GM12878 (cell line): ENCODE data around the gene RECQL5. TPM values are rescaled to one million over a fixed set of nuclear protein-coding genes. Genes with fewer than 3 reads are reported as not detected.

Experiments
- ATAC-seq: fragments of 200-7000 bp; cut with Tn5 transposase; 3 replicates; pipeline ENCODE4 v1.9.1; 2020; ENCODE audit warnings: mild to moderate bottlenecking, moderate library complexity
- BruUV-seq: library from RNA; stranded (reverse); fragments of 400-500 nt; replicated peaks from 2 replicates; lab custom pipeline; 2021; lab: Mats Ljungman, UMichigan
- CTCF ChIA-PET: fragments of 300-600 bp; sonication (Branson Sonifier 250); formaldehyde crosslinking; extraction: SDS; loops from one replicate; lab custom pipeline; 2021; ENCODE audit warnings: inconsistent platforms; lab: Yijun Ruan, JAX
- POLR2A ChIA-PET: fragments of 350-600 bp; formaldehyde crosslinking; extraction: SDS; loops from one replicate; lab custom pipeline; 2021; ENCODE audit warnings: inconsistent platforms; lab: Charles Lee
- RAD21 ChIA-PET: fragments of 300-600 bp; sonication (Branson Sonifier 250); formaldehyde crosslinking; loops from one replicate; lab custom pipeline; 2023; ENCODE audit warnings: antibody characterized with exemption; ENCODE audit not compliant: unreplicated experiment; lab: Charles Lee
- SMC1A ChIA-PET: fragments of 300-600 bp; sonication (Branson Sonifier 250); formaldehyde crosslinking; loops from one replicate; lab custom pipeline; 2023; ENCODE audit not compliant: unreplicated experiment, uncharacterized antibody; lab: Charles Lee
- DNase-seq: peaks from one replicate; pipeline ENCODE4 v3.0.0-alpha.2; 2011; ENCODE audit warnings: low read depth, low spot score
- FAIRE-seq: peaks from 3 replicates; lab custom pipeline; 2011; peaks lifted over from hg19 to GRCh38; lab: Jason Lieb, UNC
- H2AFZ ChIP-seq: 2 replicates; pipeline ENCODE4 v1.6.0; 2011; ENCODE audit warnings: low read depth, low read length, control low read depth; ENCODE audit not compliant: control insufficient read depth
- H3K27ac ChIP-seq: 2 replicates; pipeline ENCODE4 v1.5.1; 2011; ENCODE audit warnings: control low read depth; ENCODE audit not compliant: control insufficient read depth, insufficient read depth
- H3K27me3 ChIP-seq, 2 experiments: replicated peaks in 1 of 2; 2 replicates each; pipeline versions ENCODE4 v1.6.0 to v1.6.1; 2011; ENCODE audit warnings: low read length in 1 of 2; ENCODE audit not compliant: control insufficient read depth in 2 of 2, insufficient read depth in 2 of 2
- H3K36me3 ChIP-seq, 2 experiments: 2 replicates each; pipeline ENCODE4 v1.5.1; 2011; ENCODE audit warnings: low read length in 1 of 2; ENCODE audit not compliant: control insufficient read depth in 2 of 2, insufficient read depth in 2 of 2
- H3K4me1 ChIP-seq: 2 replicates; pipeline ENCODE4 v1.6.1; 2011; ENCODE audit warnings: mild to moderate bottlenecking, low read length, moderate library complexity, mixed read lengths; ENCODE audit not compliant: control insufficient read depth, insufficient read depth
- H3K4me2 ChIP-seq: 2 replicates; pipeline ENCODE4 v1.6.0; 2011; ENCODE audit warnings: control low read depth; ENCODE audit not compliant: control insufficient read depth, insufficient read depth
- H3K4me3 ChIP-seq: fragments of 200-600 bp; sonication (generic); 2 replicates; pipeline ENCODE4 v1.5.1; 2016
- H3K79me2 ChIP-seq: 2 replicates; pipeline ENCODE4 v1.6.0; 2011; ENCODE audit warnings: low read length; ENCODE audit not compliant: control insufficient read depth, insufficient read depth
- H3K9ac ChIP-seq: 2 replicates; pipeline ENCODE4 v1.8.0; 2011; ENCODE audit warnings: low read length, control low read depth, mixed read lengths; ENCODE audit not compliant: control insufficient read depth, insufficient read depth
- H3K9me3 ChIP-seq: replicated peaks from 3 replicates; pipeline ENCODE4 v1.5.1; 2011; ENCODE audit warnings: mild to moderate bottlenecking, low read length; ENCODE audit not compliant: control insufficient read depth, insufficient read depth
- H4K20me1 ChIP-seq: 2 replicates; pipeline ENCODE4 v1.6.0; 2011; ENCODE audit not compliant: control insufficient read depth, insufficient read depth
- ATF7 ChIP-seq: fragments of 450-650 bp; IDR thresholded peaks from 2 replicates; pipeline ENCODE4 v1.6.1; 2016; ENCODE audit warnings: low read depth, mild to moderate bottlenecking
- BHLHE40 ChIP-seq, 2 experiments: fragments of 450-650 bp in 1 of 2; IDR thresholded peaks; 2 replicates each; pipeline ENCODE4 v1.6.1; 2011 to 2017; ENCODE audit warnings: low read depth in 2 of 2, borderline replicate concordance in 1 of 2, improper control_type of control experiment in 1 of 2, low read length in 1 of 2, mild to moderate bottlenecking in 1 of 2
- DPF2 ChIP-seq: fragments of 450-650 bp; IDR thresholded peaks from 2 replicates; pipeline ENCODE4 v1.6.1; 2017; ENCODE audit warnings: mild to moderate bottlenecking
- IKZF1 ChIP-seq: fragments of 450-650 bp; conservative IDR thresholded peaks from 2 replicates; pipeline ENCODE4 v1.6.1; 2017; ENCODE audit warnings: antibody characterized with exemption, mild to moderate bottlenecking
- IKZF2 ChIP-seq, 2 experiments: fragments of 450-650 bp; IDR thresholded peaks; 2 replicates each; pipeline ENCODE4 v1.6.1; 2017; ENCODE audit warnings: mild to moderate bottlenecking in 2 of 2, moderate library complexity in 2 of 2
- MEF2B ChIP-seq: fragments of 450-650 bp; IDR thresholded peaks from 2 replicates; pipeline ENCODE4 v1.6.1; 2018; ENCODE audit warnings: mild to moderate bottlenecking, moderate library complexity; ENCODE audit not compliant: partially characterized antibody, poor library complexity, severe bottlenecking
- MLLT1 ChIP-seq: fragments of 450-650 bp; IDR thresholded peaks from 2 replicates; pipeline ENCODE4 v1.6.1; 2016; ENCODE audit warnings: mild to moderate bottlenecking
- NR2F1 ChIP-seq: fragments of 450-650 bp; conservative IDR thresholded peaks from 2 replicates; pipeline ENCODE4 v1.6.1; 2017; ENCODE audit warnings: mild to moderate bottlenecking
- ZBED1 ChIP-seq: IDR thresholded peaks from 2 replicates; pipeline ENCODE4 v1.6.1; 2016; ENCODE audit warnings: borderline replicate concordance
- ZNF217 ChIP-seq: fragments of 450-650 bp; IDR thresholded peaks from 2 replicates; pipeline ENCODE4 v1.6.1; 2017; ENCODE audit warnings: antibody characterized with exemption, mild to moderate bottlenecking
- ZNF384 ChIP-seq: IDR thresholded peaks from 2 replicates; pipeline ENCODE4 v1.6.1; 2012; ENCODE audit warnings: low read depth, mild to moderate bottlenecking, low read length, improper control_type of control experiment, borderline replicate concordance
- WGBS: methylation state at CpG from one replicate; pipeline ENCODE4 v1.1.6; 2016; ENCODE audit warnings: low lambda C conversion rate; ENCODE audit not compliant: insufficient replicate concordance, insufficient coverage; ENCODE audit errors: missing lambda C conversion rate; 5-methylcytosine and 5-hydroxymethylcytosine counted together
- in situ Hi-C: fragments of 300-500 bp; cut with MboI; formaldehyde crosslinking; loops from 9 replicates; pipeline ENCODE4 v1.14.3; 2018; ENCODE audit warnings: mixed read lengths
- intact Hi-C: fragments of 100-400 bp; cut with micrococcal nuclease; formaldehyde crosslinking; loops from one replicate; pipeline ENCODE4 v1.14.2; 2022; ENCODE audit not compliant: unreplicated experiment
- polyA plus RNA-seq, 11 experiments: library from polyadenylated mRNA; depleted of rRNA in 4 of 11; unstranded in 6 of 11; stranded (reverse) in 5 of 11; fragments of >200 nt; fragmentation: Nextera tagmentation in 4 of 11; fragmentation: Illumina TruSeq in 1 of 11; extraction: Ambion mirVana in 4 of 11; extraction: Trizol in 1 of 11; gene quantifications; 1 replicate in 1 of 11; 2 replicates in 10 of 11; pipeline versions ENCODE4 v1.2.1 to v1.2.3, GENCODE V29; 2011 to 2016; ENCODE audit warnings: inconsistent platforms in 2 of 11, missing spikeins in 2 of 11, low read depth in 1 of 11
- total RNA-seq, 4 experiments: library from RNA; depleted of rRNA in 3 of 4; stranded (reverse); fragments of >200 nt in 3 of 4; fragmentation: Illumina TruSeq in 1 of 4; extraction: Trizol in 1 of 4; gene quantifications; 2 replicates each; pipeline versions ENCODE4 v1.2.1 to v1.2.3, GENCODE V29; 2013 to 2021

Gene RECQL5
- total and polyA plus RNA-seq, 10 of the 15 experiments (the other 5 are each of a cell fraction or from before 2014, with no cell fraction given) = 3.6 to 30.6 (median 20.1) TPM

DNA sequence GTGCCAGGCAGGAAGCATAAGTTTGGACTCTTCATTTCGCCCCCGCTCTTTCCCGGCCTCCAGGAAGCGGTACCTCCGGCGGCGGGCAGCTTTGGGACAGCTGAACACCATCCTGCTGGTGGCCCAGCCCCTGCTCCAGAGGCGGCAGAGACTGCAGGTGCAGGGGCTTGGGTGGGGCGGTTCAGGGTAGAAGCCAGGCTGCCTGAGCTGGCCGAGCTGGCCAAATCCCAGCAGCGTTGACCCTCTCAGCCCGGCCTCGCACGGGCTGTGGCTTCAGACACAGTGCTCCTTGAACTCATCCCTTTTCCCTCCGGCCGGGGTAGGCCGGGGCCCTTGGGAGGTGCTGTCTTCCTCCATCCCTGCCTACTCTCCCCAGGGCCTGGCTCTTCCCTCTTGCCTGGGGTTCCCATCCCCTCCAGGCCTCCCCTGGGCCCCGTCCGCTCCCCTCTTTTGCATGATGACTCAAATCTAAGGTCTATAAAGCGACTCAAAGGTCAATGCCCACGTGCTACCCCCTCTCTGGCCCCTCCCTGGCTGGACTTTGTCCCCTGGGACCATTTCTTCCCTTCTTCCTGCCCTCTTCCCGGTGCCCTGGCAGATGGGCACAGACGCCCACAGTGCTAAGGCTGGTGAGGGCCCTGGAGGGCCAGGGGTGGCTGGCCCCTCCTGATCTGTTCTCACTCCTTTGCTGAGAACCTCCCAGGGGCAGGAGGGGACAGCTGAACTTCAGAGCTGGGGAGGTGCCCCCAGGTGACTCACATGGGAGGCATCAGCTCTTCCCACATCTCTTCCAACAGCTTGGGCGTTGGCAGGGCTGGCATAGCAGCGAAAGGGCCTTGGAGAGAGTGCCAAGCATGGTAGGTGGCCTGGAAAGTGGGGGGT is 56.6 kb downstream of the RECQL5 start:
- no peak overlapping the region for H2AFZ ChIP-seq
- intact Hi-C loops (no loop called here), in situ Hi-C loops (no loop called here)
- CTCF ChIA-PET = interaction anchor here (1.2 to 2.8 kb wide), 5 partner anchors 9 to 143 kb away, joined by 3 to 17 read pairs (median 9); no protein-coding TSS in a partner anchor
- H3K9me3 ChIP-seq = no peaks in the 10 kb centered on the region
- POLR2A ChIA-PET = no interaction called here
- H3K4me1 ChIP-seq = no peaks in the 10 kb centered on the region
- no peaks in the 10 kb centered on the region for H3K36me3 ChIP-seq
- no peak for TF ChIP-seq MLLT1
- TF ChIP-seq IKZF2 (IDR thresholded peaks at IDR 0.05) = 0 out of 4 replicates have a peak, but pooled peaks of 1 of the 2 experiments have one; percentile 17
- peak; percentile 62 for TF ChIP-seq IKZF1
- peak; percentile 72 for TF ChIP-seq MEF2B
- peak; percentile 21 to 68; a peak in 2 of 4 replicates for TF ChIP-seq BHLHE40 (IDR thresholded peaks at IDR 0.05; ENCODE audit: borderline replicate concordance in 1 of 2, low read depth in 2 of 2, low read length in 1 of 2)
- no peak for TF ChIP-seq ZNF217
- peak; percentile 52 for TF ChIP-seq NR2F1
- no peak for TF ChIP-seq ZBED1
- TF ChIP-seq ZNF384 = no peak
- 0 out of 2 replicates have a peak, but pooled peaks have one; percentile 33 for TF ChIP-seq DPF2
- no peak for TF ChIP-seq ATF7
- DNase-seq (no peak), ATAC-seq (peak; percentile 58), FAIRE-seq (no peak)
- BruUV-seq = no TSS peak
- H3K4me3 ChIP-seq = no peak overlapping the region
- H3K9ac ChIP-seq = no peak overlapping the region
- no peak overlapping the region for H3K4me2 ChIP-seq
- WGBS = 35% methylated on average over 25 of the region's 25 CpGs
- RAD21 ChIA-PET = interaction anchor here (0.7 kb wide), 2 partner anchors 33 to 132 kb away, joined by 4 read pairs; no protein-coding TSS in a partner anchor
- no peaks in the 10 kb centered on the region for H3K27me3 ChIP-seq
- H4K20me1 ChIP-seq = no peaks in the 10 kb centered on the region
- H3K27ac ChIP-seq = no peak overlapping the region
- SMC1A ChIA-PET = no interaction called here
- no peaks in the 10 kb centered on the region for H3K79me2 ChIP-seq
